Mammary epithelial cell (primary cell): Measurements from ENCODE around the gene PRMT1.

Source experiments
- EZH2 ChIP-seq: IDR thresholded peaks from 2 replicates; pipeline ENCODE4 v1.6.1; 2012; ENCODE audit warnings: low read length, inconsistent platforms, borderline replicate concordance
- TF ChIP-seq, protein P1 (sequence below), 2 donors: IDR thresholded peaks in 1 of 2; conservative IDR thresholded peaks in 1 of 2; 2 replicates each; pipeline ENCODE4 v1.5.1; 2011 to 2012; ENCODE audit warnings: inconsistent platforms in 2 of 2, low read length in 2 of 2, mild to moderate bottlenecking in 2 of 2, control low read depth in 1 of 2, low read depth in 1 of 2; ENCODE audit not compliant: insufficient read depth in 1 of 2; ENCODE audit errors: extremely low read depth in 1 of 2

DNA sequence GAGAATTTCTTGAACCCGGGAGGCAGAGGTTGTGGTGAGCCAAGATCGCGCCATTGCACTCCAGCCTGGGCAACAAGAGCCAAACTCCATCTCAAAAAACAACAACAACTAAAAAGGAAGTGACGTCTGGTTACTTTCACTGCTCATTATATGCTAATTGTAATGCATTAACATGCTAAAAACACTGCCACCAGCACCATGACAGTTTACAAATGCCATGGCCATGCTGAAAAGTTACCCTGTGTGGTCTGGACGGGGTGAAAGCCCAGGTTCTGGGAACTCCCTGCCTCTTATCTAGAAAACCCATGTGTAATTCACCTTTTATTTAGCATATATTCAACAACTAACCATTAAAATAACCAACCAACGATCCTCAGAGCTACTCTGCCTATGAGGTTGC, 41.9 kb downstream of the PRMT1 start:
- TF ChIP-seq, protein P1, sequence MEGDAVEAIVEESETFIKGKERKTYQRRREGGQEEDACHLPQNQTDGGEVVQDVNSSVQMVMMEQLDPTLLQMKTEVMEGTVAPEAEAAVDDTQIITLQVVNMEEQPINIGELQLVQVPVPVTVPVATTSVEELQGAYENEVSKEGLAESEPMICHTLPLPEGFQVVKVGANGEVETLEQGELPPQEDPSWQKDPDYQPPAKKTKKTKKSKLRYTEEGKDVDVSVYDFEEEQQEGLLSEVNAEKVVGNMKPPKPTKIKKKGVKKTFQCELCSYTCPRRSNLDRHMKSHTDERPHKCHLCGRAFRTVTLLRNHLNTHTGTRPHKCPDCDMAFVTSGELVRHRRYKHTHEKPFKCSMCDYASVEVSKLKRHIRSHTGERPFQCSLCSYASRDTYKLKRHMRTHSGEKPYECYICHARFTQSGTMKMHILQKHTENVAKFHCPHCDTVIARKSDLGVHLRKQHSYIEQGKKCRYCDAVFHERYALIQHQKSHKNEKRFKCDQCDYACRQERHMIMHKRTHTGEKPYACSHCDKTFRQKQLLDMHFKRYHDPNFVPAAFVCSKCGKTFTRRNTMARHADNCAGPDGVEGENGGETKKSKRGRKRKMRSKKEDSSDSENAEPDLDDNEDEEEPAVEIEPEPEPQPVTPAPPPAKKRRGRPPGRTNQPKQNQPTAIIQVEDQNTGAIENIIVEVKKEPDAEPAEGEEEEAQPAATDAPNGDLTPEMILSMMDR (conservative IDR thresholded peaks at IDR 0.05 in 1 of 2, IDR thresholded peaks at IDR 0.05 in 1 of 2; ENCODE audit: extremely low read depth in 1 of 2, insufficient read depth in 1 of 2, low read depth in 1 of 2, low read length in 2 of 2) = no peak
- no peak for TF ChIP-seq EZH2
